HG02759 (cell line): ENCODE data around the gene SHANK3.

Experiments used
- ATAC-seq: cut with Tn5 transposase; IDR thresholded peaks from one replicate; pipeline ENCODE4 v1.9.1; 2021; ENCODE audit warnings: mild to moderate bottlenecking, moderate library complexity; ENCODE audit not compliant: unreplicated experiment

Gene SHANK3

GRCh38 chr22:50697667-50698506 is 25.3 kb downstream of the SHANK3 start:
- no peak for ATAC-seq

- ATAC-seq, result no peak
Measured at GRCh38 chr22:50698546-50698945, 25.9 kb downstream of the SHANK3 start.

GRCh38 chr22:50699001-50699755 is 26.6 kb downstream of the SHANK3 start:
- no peak for ATAC-seq

- no peak for ATAC-seq
Measured at GRCh38 chr22:50699756-50700386, 27.2 kb downstream of the SHANK3 start.

- no peak for ATAC-seq
Measured at GRCh38 chr22:50700387-50701075, 27.9 kb downstream of the SHANK3 start.

- no peak for ATAC-seq
Measured at GRCh38 chr22:50701076-50701419, 28.4 kb downstream of the SHANK3 start.

- no peak for ATAC-seq
Measured at GRCh38 chr22:50701428-50702154, 29.0 kb downstream of the SHANK3 start.

GRCh38 chr22:50702261-50702671 is 29.6 kb downstream of the SHANK3 start:
- no peak for ATAC-seq

- ATAC-seq, result no peak
Measured at GRCh38 chr22:50702821-50703725, 30.4 kb downstream of the SHANK3 start.

- no peak for ATAC-seq
Measured at GRCh38 chr22:50703726-50704509, 31.3 kb downstream of the SHANK3 start.

GRCh38 chr22:50704510-50705218 is 32.0 kb downstream of the SHANK3 start:
- no peak for ATAC-seq

GRCh38 chr22:50705219-50705691 is 32.6 kb downstream of the SHANK3 start:
- ATAC-seq, result no peak

- ATAC-seq, result no peak
Measured at GRCh38 chr22:50705851-50706351, 33.3 kb downstream of the SHANK3 start.

GRCh38 chr22:50706481-50707125 is 34.0 kb downstream of the SHANK3 start:
- ATAC-seq, result no peak

GRCh38 chr22:50708474-50708873 is 35.9 kb downstream of the SHANK3 start:
- ATAC-seq, result no peak

- ATAC-seq, result no peak
Measured at GRCh38 chr22:50708996-50709395, 36.4 kb downstream of the SHANK3 start.

- no peak for ATAC-seq
Measured at GRCh38 chr22:50710221-50710620, 37.6 kb downstream of the SHANK3 start.
